Measurements from ENCODE around the gene RRBP1.

The RRBP1 gene

GRCh38 chr20:17609811-17610377, 72.1 kb downstream of the RRBP1 start:
- no peak for DNase-seq (ENCODE audit: low spot score)
- no peak for TF ChIP-seq CTCF (IDR thresholded peaks at IDR 0.05; ENCODE audit: extremely low read depth, missing control alignments)

GRCh38 chr20:17608701-17609497, 73.1 kb downstream of the RRBP1 start:
- TF ChIP-seq CTCF (IDR thresholded peaks at IDR 0.05; ENCODE audit: extremely low read depth, missing control alignments): no peak
- DNase-seq (ENCODE audit: low spot score): no peak

GRCh38 chr20:17606001-17606400, 76.0 kb downstream of the RRBP1 start:
- no peak for DNase-seq (ENCODE audit: low spot score)
- TF ChIP-seq CTCF (IDR thresholded peaks at IDR 0.05; ENCODE audit: extremely low read depth, missing control alignments): no peak

- TF ChIP-seq CTCF (IDR thresholded peaks at IDR 0.05; ENCODE audit: extremely low read depth, missing control alignments): no peak
- DNase-seq (ENCODE audit: low spot score): no peak
Measured at GRCh38 chr20:17605131-17605660, 76.8 kb downstream of the RRBP1 start.

GRCh38 chr20:17602493-17602892, 79.5 kb downstream of the RRBP1 start:
- no peak for TF ChIP-seq CTCF (IDR thresholded peaks at IDR 0.05; ENCODE audit: extremely low read depth, missing control alignments)
- no peak for DNase-seq (ENCODE audit: low spot score)

- DNase-seq (ENCODE audit: low spot score): no peak
- TF ChIP-seq CTCF (IDR thresholded peaks at IDR 0.05; ENCODE audit: extremely low read depth, missing control alignments): no peak
Measured at GRCh38 chr20:17601957-17602356, 80.1 kb downstream of the RRBP1 start.

GRCh38 chr20:17598013-17598550, 84.0 kb downstream of the RRBP1 start:
- DNase-seq (ENCODE audit: low spot score): no peak
- no peak for TF ChIP-seq CTCF (IDR thresholded peaks at IDR 0.05; ENCODE audit: extremely low read depth, missing control alignments)
